Fibroblast of villous mesenchyme (primary cell): ENCODE data around the gene TBC1D3G. TPM values are rescaled to one million over a fixed set of nuclear protein-coding genes. Genes with fewer than 3 reads are reported as not detected.
"Not testable (repeated sequence)": the region's sequence is repeated elsewhere in the genome, so short reads cannot be mapped to it uniquely, and the experiment has no call there.

Experiments used
- DNase-seq: peaks from one replicate; pipeline ENCODE4 v3.0.0-alpha.2; 2010; ENCODE audit warnings: low read depth
- H3K4me3 ChIP-seq: 2 replicates; pipeline ENCODE4 v1.5.1; 2011; ENCODE audit warnings: low read depth, mild to moderate bottlenecking, low read length
- small RNA-seq: library from RNA; depleted of rRNA; stranded (forward); fragments of <200 nt; gene quantifications from one replicate; pipeline ENCODE3, GENCODE V24; 2012
- total RNA-seq: library from RNA; depleted of rRNA; stranded (reverse); fragments of >200 nt; gene quantifications from 2 replicates; pipeline ENCODE4 v1.2.3, GENCODE V29; 2012

The TBC1D3G gene
- total RNA-seq, result not detected in 2 replicates

- not testable (repeated sequence) for DNase-seq, H3K4me3 ChIP-seq
Measured at GRCh38 chr17:36323584-36323983, at the start of gene TBC1D3G. Gene TBC1D3G, plus strand, starts transcription at chr17:36323884. Its CDS starts 1,528 bp downstream, at chr17:36325412.

GRCh38 chr17:36283256-36283655 lies 40.4 kb upstream of the TBC1D3G start:
- not testable (repeated sequence) for DNase-seq, H3K4me3 ChIP-seq

DNA sequence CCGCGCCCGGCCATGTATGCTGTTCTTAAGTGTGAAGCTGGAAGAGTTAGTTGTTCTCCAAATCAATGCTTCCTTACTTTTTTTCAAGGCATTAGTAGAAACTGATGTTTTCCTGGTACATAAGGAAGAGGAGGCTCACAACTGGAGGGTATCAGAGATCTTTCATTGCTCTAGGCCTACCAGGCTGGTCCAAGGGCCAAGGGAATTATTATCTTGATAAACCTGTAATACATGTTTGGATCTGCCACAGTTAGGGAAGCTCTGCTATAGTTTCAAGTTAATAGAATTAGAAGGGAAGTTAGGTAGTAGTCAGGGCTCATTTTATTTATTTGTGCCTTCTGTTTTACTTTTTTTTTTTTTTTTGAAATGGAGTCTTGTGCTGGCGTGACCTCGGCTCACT lies 39.5 kb upstream of the TBC1D3G start:
- H3K4me3 ChIP-seq, DNase-seq: not testable (repeated sequence)

- H3K4me3 ChIP-seq, DNase-seq: not testable (repeated sequence)
Measured at GRCh38 chr17:36289965-36290612, 33.6 kb upstream of the TBC1D3G start.

DNA sequence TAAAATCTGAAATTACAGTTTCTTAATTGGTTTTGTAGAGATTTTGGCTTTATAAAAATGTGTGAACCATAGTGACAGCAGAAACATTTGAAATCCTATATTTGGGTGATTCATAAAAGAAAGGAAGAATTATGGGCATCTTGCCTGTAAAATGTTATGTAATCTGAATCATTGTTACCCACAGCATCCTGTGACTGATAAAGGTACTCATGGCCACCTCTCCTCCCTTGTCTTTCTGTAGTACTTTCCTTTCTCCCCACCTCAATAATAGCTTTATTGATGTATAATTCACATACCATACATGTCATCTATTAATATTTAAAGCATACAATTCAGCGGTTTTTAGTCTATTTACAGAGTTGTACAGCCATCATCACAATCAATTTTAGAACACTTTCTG lies 28.5 kb upstream of the TBC1D3G start:
- H3K4me3 ChIP-seq, DNase-seq: not testable (repeated sequence)

GRCh38 chr17:36315736-36316135 lies 7.9 kb upstream of the TBC1D3G start:
- H3K4me3 ChIP-seq, DNase-seq: not testable (repeated sequence)

GRCh38 chr17:36362496-36362895 lies 38.8 kb downstream of the TBC1D3G start:
- not testable (repeated sequence) for H3K4me3 ChIP-seq, DNase-seq

DNA sequence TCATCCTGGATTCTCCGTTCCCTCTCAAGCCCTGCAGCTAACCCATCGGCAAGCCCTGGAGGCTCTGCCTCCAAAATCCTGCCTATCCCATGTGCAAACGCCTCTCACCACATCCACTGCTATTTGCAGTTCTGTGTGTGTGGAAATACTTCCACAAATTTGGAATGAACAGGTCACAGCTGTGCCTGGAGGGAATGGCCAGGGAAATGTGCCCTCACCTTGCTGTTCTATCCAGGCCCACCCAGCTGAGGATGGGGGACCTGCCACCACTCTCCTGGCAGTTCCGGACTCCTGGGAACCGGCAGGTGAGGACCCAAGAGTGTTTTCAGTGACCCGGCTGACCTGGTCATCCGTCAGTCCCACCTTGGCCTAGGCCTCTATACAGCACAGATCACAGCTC lies 52.3 kb downstream of the TBC1D3G start:
- DNase-seq, H3K4me3 ChIP-seq: not testable (repeated sequence)

Small RNA genes lying within 50 kb of the gene (small RNA-seq; reads per million reads assigned to genes)
- gene RF00019, result not detected

Other genes starting within 250 kb of the TBC1D3G start
- gene CCL3, start 233.7 kb upstream of the TBC1D3G start, total RNA-seq, result not detected in 2 replicates
- gene CCL4, start 220.1 kb upstream of the TBC1D3G start, total RNA-seq, result not detected in 2 replicates
- gene TBC1D3B, start 147.2 kb upstream of the TBC1D3G start, total RNA-seq, result 0.43 TPM in 1 of 2 replicates, not detected in the other
- gene CCL3L1, start 127.1 kb upstream of the TBC1D3G start, total RNA-seq, result not detected in 2 replicates
- not detected in 2 replicates for gene CCL4L2, start 112.8 kb upstream of the TBC1D3G start, total RNA-seq
- 0.97 TPM in 1 of 2 replicates, not detected in the other for gene TBC1D3I, start 59.3 kb upstream of the TBC1D3G start, total RNA-seq
- not detected in 2 replicates for gene TBC1D3H, start 64.6 kb downstream of the TBC1D3G start, total RNA-seq
- 15.5 and 17.7 TPM in 2 replicates for gene ZNHIT3, start 162.8 kb downstream of the TBC1D3G start, total RNA-seq
- gene MYO19, start 211.0 kb downstream of the TBC1D3G start, total RNA-seq, result 50.1 and 52.8 TPM in 2 replicates
- 8.6 and 8.7 TPM in 2 replicates for gene PIGW, start 211.1 kb downstream of the TBC1D3G start, total RNA-seq
- 63.5 and 70.4 TPM in 2 replicates for gene GGNBP2, start 221.0 kb downstream of the TBC1D3G start, total RNA-seq